ENCODE data around the gene NAXD. TPM values are rescaled to one million over a fixed set of nuclear protein-coding genes. Genes with fewer than 3 reads are reported as not detected.

NAXD gene
- total and polyA plus RNA-seq, 2 of the 4 experiments (the other 2 are of a cell fraction) = 10.2 to 27.2 TPM

GRCh38 chr13:110666255-110666533 lies 50.8 kb downstream of the NAXD start:
- 100% methylated on average over 5 of the region's 8 CpGs; no CpG with 5 or more reads in 1 of the 2 experiments for WGBS, 2 experiments (ENCODE audit: extremely low coverage in 2 of 2, insufficient read length in 1 of 2)
- no peak overlapping the region for H2BK5ac ChIP-seq (ENCODE audit: low read depth, low read length, poor library complexity, severe bottlenecking)
- ATAC-seq (ENCODE audit: low read depth) (no peak), DNase-seq (no peak)
- no peak overlapping the region for H3K4me2 ChIP-seq (ENCODE audit: low read depth, low read length)
- intact Hi-C loops (cut with micrococcal nuclease) (no loop called here), in situ Hi-C loops (cut with MboI; ENCODE audit: low sequenced_read_pairs) (no loop called here), dilution Hi-C loops (cut with HindIII; ENCODE audit: low sequenced_read_pairs, unreplicated experiment) (no loop called here)
- H3K18ac ChIP-seq (ENCODE audit: low read depth, low read length) = no peak overlapping the region
- POLR2A ChIA-PET (ENCODE audit: unreplicated experiment) = no interaction called here
- H3K4ac ChIP-seq (ENCODE audit: low read depth, low read length) = no peak overlapping the region
- CTCF ChIA-PET = no interaction called here
- no peak overlapping the region for H4K5ac ChIP-seq (ENCODE audit: low read depth, low read length)
- H3K4me3 ChIP-seq (ENCODE audit: insufficient read depth, low read depth, low read length) = no peak overlapping the region
- no peak overlapping the region for H3K56ac ChIP-seq (ENCODE audit: extremely low read depth, insufficient read depth, low read length)
- H2BK20ac ChIP-seq (ENCODE audit: low read depth, low read length) = no peak overlapping the region
- BruUV-seq (replicated peaks) = no TSS peak
- no peaks in the 10 kb centered on the region for H3K27me3 ChIP-seq (ENCODE audit: control insufficient read depth, insufficient read depth, low read length)
- no peak overlapping the region for H3K9ac ChIP-seq (ENCODE audit: low read depth, low read length)
- peaks cover 0 to 3% of the 10 kb centered on the region in 2 experiments; a peak in 2 of 4 replicates for H3K79me1 ChIP-seq (ENCODE audit: low read depth in 1 of 2, low read length in 2 of 2)
- no peak overlapping the region for H3K27ac ChIP-seq (ENCODE audit: insufficient read depth, low read length)
- H3K4me1 ChIP-seq (ENCODE audit: control insufficient read depth, insufficient read depth, low read length) = no peaks in the 10 kb centered on the region
- TF ChIP-seq FOS (IDR thresholded peaks at IDR 0.05; ENCODE audit: low read depth, low read length) (no peak), ELK1 (IDR thresholded peaks at IDR 0.05; ENCODE audit: borderline replicate concordance, low read depth, low read length) (no peak), NFE2L2 (IDR thresholded peaks at IDR 0.05; ENCODE audit: low read depth, low read length) (no peak), RFX5 (IDR thresholded peaks at IDR 0.05; ENCODE audit: low read depth, low read length) (no peak), CTCF (conservative IDR thresholded peaks at IDR 0.05; ENCODE audit: low read depth, low read length) (no peak), POLR2A (IDR thresholded peaks at IDR 0.05; ENCODE audit: low read depth, low read length) (no peak), SMC3 (IDR thresholded peaks at IDR 0.05; ENCODE audit: low read depth, low read length) (no peak), BHLHE40 (IDR thresholded peaks at IDR 0.05; ENCODE audit: low read depth, low read length) (no peak), MAFK (IDR thresholded peaks at IDR 0.05; ENCODE audit: low read depth, low read length) (no peak), CHD1 (IDR thresholded peaks at IDR 0.05; ENCODE audit: low read depth, low read length) (no peak), RCOR1 (IDR thresholded peaks at IDR 0.05; ENCODE audit: insufficient replicate concordance, low read length) (no peak), MAZ (IDR thresholded peaks at IDR 0.05; ENCODE audit: borderline replicate concordance, low read depth, low read length) (no peak), RAD21 (IDR thresholded peaks at IDR 0.05; ENCODE audit: low read length) (no peak), CEBPB (IDR thresholded peaks at IDR 0.05; ENCODE audit: low read depth, low read length) (no peak), MXI1 (IDR thresholded peaks at IDR 0.05; ENCODE audit: borderline replicate concordance, low read depth, low read length) (no peak), USF2 (IDR thresholded peaks at IDR 0.05; ENCODE audit: low read depth, low read length) (no peak)
- no peak overlapping the region for H3K23ac ChIP-seq (ENCODE audit: low read depth, low read length)
- no peak overlapping the region for H2BK120ac ChIP-seq (ENCODE audit: low read depth, low read length)
- H4K91ac ChIP-seq (ENCODE audit: insufficient read depth, low read depth, low read length) = no peak overlapping the region
- no peak overlapping the region for H2AK9ac ChIP-seq (replicated peaks; ENCODE audit: low read depth, low read length, poor library complexity)
- no peaks in the 10 kb centered on the region for H3K9me1 ChIP-seq (ENCODE audit: insufficient read depth, low read length)
- no peak overlapping the region for H2AFZ ChIP-seq (replicated peaks; ENCODE audit: low read length, poor library complexity)
- peaks cover 56% of the 10 kb centered on the region for H3K36me3 ChIP-seq (ENCODE audit: control insufficient read depth, insufficient read depth, low read length)
- no peak overlapping the region for H4K8ac ChIP-seq (ENCODE audit: low read depth in 2 of 2, low read length in 2 of 2)
- no peak overlapping the region for H2AK5ac ChIP-seq (ENCODE audit: low read depth, low read length)
- no peak overlapping the region for H3K14ac ChIP-seq (replicated peaks; ENCODE audit: low read depth, low read length)
- no peaks in the 10 kb centered on the region for H3K9me3 ChIP-seq (ENCODE audit: control insufficient read depth, insufficient read depth, low read length)
- H2BK15ac ChIP-seq (ENCODE audit: low read depth, low read length) = no peak overlapping the region
- no peaks in the 10 kb centered on the region for H4K20me1 ChIP-seq (ENCODE audit: insufficient read depth, low read length)
